B cell (primary cell): ENCODE measurements around the gene PTPN20. TPM values are rescaled to one million over a fixed set of nuclear protein-coding genes. Genes with fewer than 3 reads are reported as not detected.

Experiments used
- ATAC-seq: fragments of 200-7000 bp; cut with Tn5 transposase; one replicate; pipeline ENCODE4 v1.10.0; 2021; ENCODE audit warnings: low read depth, mild to moderate bottlenecking, moderate number of reproducible peaks, moderate library complexity
- CTCF ChIA-PET: fragments of 350-600 bp; sonication (Branson Sonifier 250); formaldehyde crosslinking; loops from one replicate; lab custom pipeline; 2021; ENCODE audit warnings: antibody characterized with exemption, inconsistent platforms; lab: Charles Lee
- POLR2A ChIA-PET: fragments of 350-600 bp; sonication (Branson Sonifier 250); formaldehyde crosslinking; loops from one replicate; lab custom pipeline; 2021; ENCODE audit warnings: antibody characterized with exemption; lab: Charles Lee
- DNase-seq: peaks from one replicate; pipeline ENCODE4 v3.0.0; 2013
- H2AFZ ChIP-seq: 2 replicates; pipeline ENCODE4 v1.6.1; 2012; ENCODE audit warnings: mild to moderate bottlenecking, low read depth, low read length; ENCODE audit not compliant: insufficient read depth, poor library complexity, severe bottlenecking
- H3K27ac ChIP-seq, 2 donors: 1 replicate in 1 of 2; 2 replicates in 1 of 2; pipeline ENCODE4 v1.5.1; 2012 to 2013; ENCODE audit warnings: low read length in 2 of 2, mild to moderate bottlenecking in 2 of 2, moderate library complexity in 1 of 2
- H3K27me3 ChIP-seq, 4 experiments: fragments of 200-600 bp in 1 of 4; sonication (generic) in 1 of 4; replicated peaks in 1 of 4; 1 replicate in 2 of 4; 2 replicates in 2 of 4; pipeline versions ENCODE4 v1.6.1 to v1.7.0; 2013 to 2016; ENCODE audit warnings: low read length in 3 of 4, mild to moderate bottlenecking in 2 of 4, mixed read lengths in 1 of 4, moderate library complexity in 1 of 4; ENCODE audit not compliant: insufficient read depth in 4 of 4, control insufficient read depth in 3 of 4; ENCODE audit errors: control extremely low read depth in 1 of 4
- H3K36me3 ChIP-seq, 2 experiments: replicated peaks in 1 of 2; 1 replicate in 1 of 2; 2 replicates in 1 of 2; pipeline versions ENCODE4 v1.6.1 to v1.7.1; 2013; ENCODE audit warnings: low read length in 1 of 2; ENCODE audit not compliant: insufficient read depth in 2 of 2, control insufficient read depth in 1 of 2; ENCODE audit errors: control extremely low read depth in 1 of 2, extremely low read depth in 1 of 2
- H3K4me1 ChIP-seq, 2 donors: fragments of 200-600 bp in 1 of 2; sonication (generic) in 1 of 2; 1 replicate in 1 of 2; 2 replicates in 1 of 2; pipeline versions ENCODE4 v1.5.1 to v1.6.1; 2013 to 2017; ENCODE audit warnings: low read length in 2 of 2; ENCODE audit not compliant: control insufficient read depth in 2 of 2, insufficient read depth in 2 of 2
- H3K4me2 ChIP-seq: replicated peaks from 2 replicates; pipeline ENCODE3; 2012; ENCODE audit warnings: mild to moderate bottlenecking, low read depth, low read length; ENCODE audit not compliant: poor library complexity, severe bottlenecking
- H3K4me3 ChIP-seq, 5 experiments: fragments of 200-600 bp in 1 of 5; sonication (generic) in 1 of 5; 1 replicate in 3 of 5; 2 replicates in 2 of 5; pipeline versions ENCODE4 v1.5.1 to v1.7.0; 2011 to 2016; ENCODE audit warnings: low read length in 4 of 5, mild to moderate bottlenecking in 4 of 5, low read depth in 2 of 5, control low read depth in 1 of 5, moderate library complexity in 1 of 5; ENCODE audit not compliant: insufficient read depth in 1 of 5; ENCODE audit errors: control extremely low read depth in 1 of 5, extremely low read depth in 1 of 5
- H3K79me2 ChIP-seq: fragments of 200-600 bp; sonication (generic); one replicate; pipeline ENCODE4 v1.6.0; 2016; ENCODE audit warnings: low read length; ENCODE audit not compliant: control insufficient read depth, insufficient read depth
- H3K9ac ChIP-seq: fragments of 200-600 bp; sonication (generic); 2 replicates; pipeline ENCODE4 v1.6.1; 2017; ENCODE audit warnings: mild to moderate bottlenecking, low read length, moderate library complexity
- H3K9me3 ChIP-seq, 3 donors: one replicate each; pipeline versions ENCODE4 v1.6.1 to v1.7.1; 2013; ENCODE audit warnings: low read length in 2 of 3; ENCODE audit not compliant: control insufficient read depth in 2 of 3, insufficient read depth in 1 of 3; ENCODE audit errors: control extremely low read depth in 1 of 3
- H4K20me1 ChIP-seq: 2 replicates; pipeline ENCODE4 v1.6.0; 2012; ENCODE audit warnings: mild to moderate bottlenecking, low read length; ENCODE audit not compliant: insufficient read depth, control insufficient read depth, poor library complexity, severe bottlenecking
- H3K27ac Mint-ChIP-seq: one replicate; pipeline ENCODE4 v1.8.0; 2021; ENCODE audit warnings: mixed read lengths
- H3K27me3 Mint-ChIP-seq: one replicate; pipeline ENCODE4 v1.8.0; 2021; ENCODE audit warnings: mixed read lengths
- H3K4me1 Mint-ChIP-seq: one replicate; pipeline ENCODE4 v1.8.0; 2021; ENCODE audit warnings: mixed read lengths
- H3K4me3 Mint-ChIP-seq: one replicate; pipeline ENCODE4 v1.8.0; 2021; ENCODE audit warnings: mixed read lengths
- H3K9me3 Mint-ChIP-seq: one replicate; pipeline ENCODE4 v1.8.0; 2022; ENCODE audit warnings: mixed read lengths; ENCODE audit not compliant: insufficient read depth
- EZH2 ChIP-seq: IDR thresholded peaks from 2 replicates; pipeline ENCODE4 v1.6.1; 2012; ENCODE audit warnings: borderline replicate concordance, low read depth, mild to moderate bottlenecking, moderate library complexity, low read length; ENCODE audit not compliant: insufficient read depth, poor library complexity, severe bottlenecking
- WGBS: methylation state at CpG from one replicate; pipeline ENCODE4 v1.1.5; 2013; ENCODE audit warnings: missing lambda C conversion rate; ENCODE audit not compliant: insufficient coverage; 5-methylcytosine and 5-hydroxymethylcytosine counted together
- intact Hi-C: fragments of 100-400 bp; cut with micrococcal nuclease; formaldehyde crosslinking; loops from one replicate; pipeline ENCODE4 v1.10.0; 2022
- polyA plus RNA-seq: library from polyadenylated mRNA; depleted of rRNA; stranded (reverse); fragments of >200 nt; gene quantifications from 2 replicates; pipeline ENCODE4 v1.2.3, GENCODE V29; 2012
- total RNA-seq, 2 donors: library from RNA; stranded (reverse); fragments of 120-200 nt in 1 of 2; gene quantifications; 1 replicate in 1 of 2; 2 replicates in 1 of 2; pipeline versions ENCODE4 v1.2.3 to v1.2.4, GENCODE V29; 2013 to 2022
- TF ChIP-seq, protein P1 (sequence below): fragments of 200-600 bp; IDR thresholded peaks from one replicate; pipeline ENCODE4 v1.8.0; 2022; ENCODE audit warnings: antibody characterized with exemption, mild to moderate bottlenecking

PTPN20 gene
- total and polyA plus RNA-seq, 2 donors (not counting 1 experiment from before 2014, with no cell fraction given) = 0.24 to 4.2 TPM

DNA sequence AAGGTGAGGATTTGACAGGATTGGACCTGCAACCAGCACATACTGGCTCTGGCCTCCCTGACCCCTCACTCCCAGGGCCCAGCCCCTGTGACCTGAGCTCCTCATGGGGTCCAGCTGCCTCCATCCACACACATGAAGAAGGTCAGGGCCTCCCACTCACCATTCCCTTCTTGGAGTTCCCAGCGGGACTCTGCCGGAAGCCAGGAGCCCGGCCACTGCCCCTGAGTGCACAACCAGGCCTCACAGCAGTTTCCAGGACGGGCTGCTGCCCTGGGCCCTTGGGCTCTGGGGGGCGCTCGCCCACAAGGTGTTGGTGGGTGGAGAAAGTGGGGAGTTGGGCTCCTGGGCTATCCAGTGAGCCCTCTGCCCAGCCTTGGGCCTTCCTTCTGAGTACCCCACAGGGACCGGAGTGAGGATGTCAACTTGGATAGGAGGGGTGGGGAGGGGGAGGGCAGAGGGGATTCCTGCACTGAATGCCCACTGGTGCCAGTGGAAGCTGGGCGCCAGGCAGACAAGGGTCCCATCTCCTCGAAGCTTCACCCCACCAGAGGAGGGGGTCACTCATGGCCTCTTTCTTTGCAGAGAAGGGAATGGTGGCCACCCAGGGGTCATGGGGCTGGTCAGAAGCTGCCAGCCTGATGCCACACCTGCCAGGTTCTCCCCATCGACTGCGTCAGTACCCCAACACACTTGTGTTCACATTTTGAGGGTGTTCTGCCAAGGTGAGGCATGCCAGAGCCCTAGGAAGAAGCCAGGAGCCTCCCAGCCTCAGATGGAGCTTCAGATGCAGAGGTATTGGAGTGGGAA lies 115.3 kb downstream of the PTPN20 start:
- CTCF ChIA-PET = interaction anchor here (1.2 to 2.9 kb wide), 7 partner anchors 7 to 286 kb away, joined by 3 to 83 read pairs (median 4); no protein-coding TSS in a partner anchor
- Histone ChIP-seq H3K9ac (no peak overlapping the region), H3K36me3 (no peaks in the 10 kb centered on the region), H2AFZ (no peak overlapping the region), H4K20me1 (no peaks in the 10 kb centered on the region), H3K4me2 (no peak overlapping the region), H3K4me3 (no peak overlapping the region), H3K27ac (no peak overlapping the region), H3K27me3 (no peaks in the 10 kb centered on the region), H3K4me1 (no peaks in the 10 kb centered on the region), H3K79me2 (no peaks in the 10 kb centered on the region), H3K9me3 (no peaks in the 10 kb centered on the region)
- POLR2A ChIA-PET = no interaction called here
- Mint-ChIP-seq H3K4me1 (no peaks in the 10 kb centered on the region), H3K9me3 (no peaks in the 10 kb centered on the region), H3K27me3 (peaks cover 5% of the 10 kb centered on the region), H3K4me3 (no peak overlapping the region), H3K27ac (no peak overlapping the region)
- intact Hi-C loops = no loop called here
- ATAC-seq (no peak), DNase-seq (no peak)
- TF ChIP-seq, protein P1, sequence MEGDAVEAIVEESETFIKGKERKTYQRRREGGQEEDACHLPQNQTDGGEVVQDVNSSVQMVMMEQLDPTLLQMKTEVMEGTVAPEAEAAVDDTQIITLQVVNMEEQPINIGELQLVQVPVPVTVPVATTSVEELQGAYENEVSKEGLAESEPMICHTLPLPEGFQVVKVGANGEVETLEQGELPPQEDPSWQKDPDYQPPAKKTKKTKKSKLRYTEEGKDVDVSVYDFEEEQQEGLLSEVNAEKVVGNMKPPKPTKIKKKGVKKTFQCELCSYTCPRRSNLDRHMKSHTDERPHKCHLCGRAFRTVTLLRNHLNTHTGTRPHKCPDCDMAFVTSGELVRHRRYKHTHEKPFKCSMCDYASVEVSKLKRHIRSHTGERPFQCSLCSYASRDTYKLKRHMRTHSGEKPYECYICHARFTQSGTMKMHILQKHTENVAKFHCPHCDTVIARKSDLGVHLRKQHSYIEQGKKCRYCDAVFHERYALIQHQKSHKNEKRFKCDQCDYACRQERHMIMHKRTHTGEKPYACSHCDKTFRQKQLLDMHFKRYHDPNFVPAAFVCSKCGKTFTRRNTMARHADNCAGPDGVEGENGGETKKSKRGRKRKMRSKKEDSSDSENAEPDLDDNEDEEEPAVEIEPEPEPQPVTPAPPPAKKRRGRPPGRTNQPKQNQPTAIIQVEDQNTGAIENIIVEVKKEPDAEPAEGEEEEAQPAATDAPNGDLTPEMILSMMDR = no peak
- TF ChIP-seq EZH2 = no peak
- 98% methylated on average over 5 of the region's 11 CpGs for WGBS

- 59% methylated on average over 8 of the region's 9 CpGs for WGBS
- CTCF ChIA-PET = interaction anchor here (1.2 to 1.6 kb wide), 3 partner anchors 10 to 284 kb away, joined by 3 to 4 read pairs (median 4); no protein-coding TSS in a partner anchor
- no peak for DNase-seq
These were observed 116.0 kb downstream of the PTPN20 start for GRCh38 chr10:47027108-47027783.

More at GRCh38 chr10:47027108-47027783, 116.0 kb downstream of the PTPN20 start:
- H3K27me3 Mint-ChIP-seq = peaks cover 5% of the 10 kb centered on the region
- Histone ChIP-seq H3K27ac (no peak overlapping the region), H3K4me2 (no peak overlapping the region), H3K9me3 (no peaks in the 10 kb centered on the region), H2AFZ (no peak overlapping the region), H3K4me1 (no peaks in the 10 kb centered on the region), H3K36me3 (no peaks in the 10 kb centered on the region), H4K20me1 (no peaks in the 10 kb centered on the region), H3K4me3 (no peak overlapping the region), H3K79me2 (no peaks in the 10 kb centered on the region), H3K9ac (no peak overlapping the region), H3K27me3 (no peaks in the 10 kb centered on the region)
- no peak for TF ChIP-seq EZH2
- TF ChIP-seq, protein P1 = no peak
- ATAC-seq = no peak
- intact Hi-C loops = no loop called here
- H3K4me3 Mint-ChIP-seq = no peak overlapping the region
- no peak overlapping the region for H3K27ac Mint-ChIP-seq
- no peaks in the 10 kb centered on the region for H3K4me1 Mint-ChIP-seq
- POLR2A ChIA-PET = no interaction called here
- no peaks in the 10 kb centered on the region for H3K9me3 Mint-ChIP-seq
